Sciatic nerve (tissue), 2 donors: ENCODE data around the gene NMT1. TPM values are rescaled to one million over a fixed set of nuclear protein-coding genes. Genes with fewer than 3 reads are reported as not detected.
"Not testable (repeated sequence)": the region's sequence is repeated elsewhere in the genome, so short reads cannot be mapped to it uniquely, and the experiment has no call there.

Source experiments
- ATAC-seq: fragments of 200-7000 bp; cut with Tn5 transposase; one replicate; pipeline ENCODE4 v1.9.1; 2020; ENCODE audit warnings: mild to moderate bottlenecking, moderate library complexity
- DNase-seq: peaks from one replicate; pipeline ENCODE4 v3.0.0-alpha.2; 2020; ENCODE audit warnings: low spot score
- intact Hi-C: fragments of 100-400 bp; cut with DNase I; formaldehyde crosslinking; loops from one replicate; pipeline ENCODE4 v1.14.2; 2022
- total RNA-seq: library from RNA; stranded (reverse); fragmentation: NEBNext Ultra II Directional; extraction: Animal tissue kit (Norgen Biotek cat#: 25700); gene quantifications from one replicate; pipeline ENCODE4 v1.2.1, GENCODE V29; 2021
- donor health status: DM: no; HTN: no; CAD: no.
- donor health status: DM: no; HTN: no; CAD: no.

The NMT1 gene
- total RNA-seq, 1 donor from 2014 or later = 98.4 TPM

- no peak for ATAC-seq
- intact Hi-C loops = no loop called here
Measured at GRCh38 chr17:45114117-45114932, 53.2 kb downstream of the NMT1 start.

GRCh38 chr17:45115015-45115625 lies 54.0 kb downstream of the NMT1 start:
- intact Hi-C loops = no loop called here
- ATAC-seq = no peak
- peak; percentile 57 for DNase-seq

More at GRCh38 chr17:45114117-45114932, 53.2 kb downstream of the NMT1 start:
- DNase-seq = no peak

DNA sequence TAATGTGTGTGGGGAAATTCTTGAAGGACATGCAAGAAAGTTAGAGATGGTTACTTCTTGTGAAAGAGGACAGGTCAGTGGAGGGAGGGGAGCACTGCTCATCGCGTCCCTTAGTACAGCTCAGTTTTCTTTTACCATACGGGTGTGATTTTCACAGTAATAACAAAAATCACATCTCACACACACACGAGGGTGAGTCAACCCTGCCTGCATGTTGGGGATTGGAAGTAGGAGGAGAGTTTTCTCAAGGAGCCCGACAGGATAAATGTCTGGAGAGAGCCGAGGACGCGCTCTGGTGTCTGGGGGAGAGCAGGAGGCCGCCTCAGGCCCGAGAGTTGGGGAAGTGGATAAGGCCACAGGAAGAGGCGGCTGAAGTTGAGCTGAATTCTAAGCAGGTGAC lies 54.8 kb downstream of the NMT1 start:
- intact Hi-C loops = no loop called here
- ATAC-seq = no peak
- no peak for DNase-seq

DNA sequence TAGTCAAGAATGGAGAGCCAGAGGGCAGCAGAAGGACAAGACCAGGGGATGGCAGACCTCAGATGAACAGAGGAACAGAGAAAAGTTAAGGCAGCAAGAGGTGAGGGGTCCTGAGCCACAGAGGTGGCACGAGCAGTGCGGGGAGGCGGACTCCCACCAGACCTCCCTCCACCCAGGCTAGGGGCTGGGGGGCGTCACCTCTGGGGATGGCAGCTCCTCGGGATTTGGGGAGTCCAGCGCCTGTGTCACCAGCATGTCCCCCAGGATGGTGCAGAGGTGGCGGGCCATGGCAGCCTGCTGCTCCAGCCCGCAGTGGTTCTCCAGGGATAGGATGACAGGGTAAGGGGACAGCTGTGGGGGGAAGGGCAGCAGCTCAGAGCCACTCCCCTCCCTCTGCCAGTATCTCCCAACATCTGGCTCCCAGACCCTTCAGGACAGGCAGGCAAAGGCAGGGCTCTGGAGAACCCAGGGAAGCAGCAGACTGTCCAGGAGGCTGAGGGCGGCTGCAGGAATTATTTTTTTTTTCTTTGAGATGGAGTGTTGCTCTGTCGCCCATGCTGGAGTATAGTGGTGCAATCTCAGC lies 55.4 kb downstream of the NMT1 start:
- no peak for ATAC-seq
- intact Hi-C loops = no loop called here
- DNase-seq = no peak

GRCh38 chr17:45117334-45117733 lies 56.2 kb downstream of the NMT1 start:
- ATAC-seq (no peak), DNase-seq (no peak)
- intact Hi-C loops = no loop called here

- intact Hi-C loops = no loop called here
- no peak for ATAC-seq
- no peak for DNase-seq
Measured at GRCh38 chr17:45117848-45118646, 56.9 kb downstream of the NMT1 start.

DNA sequence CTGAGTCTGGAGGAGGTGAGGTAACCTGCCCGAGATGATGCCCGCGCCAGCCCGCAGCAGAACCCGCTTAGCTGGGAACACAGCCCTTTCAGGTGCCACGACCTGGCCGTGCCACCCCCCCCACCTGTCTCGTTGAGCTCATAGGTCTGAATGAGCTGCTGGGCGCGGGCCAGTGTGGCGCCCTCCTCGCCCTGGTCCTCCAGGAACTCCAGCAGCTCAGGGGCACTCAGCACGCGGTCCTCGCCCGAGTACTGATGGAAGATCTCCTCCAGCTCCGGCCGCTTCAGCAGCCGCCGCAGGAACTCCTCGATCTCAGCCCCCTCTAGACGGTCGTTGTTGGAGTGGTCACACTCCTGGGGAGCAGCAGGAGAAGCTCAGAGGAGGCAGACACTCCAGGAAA lies 57.6 kb downstream of the NMT1 start:
- ATAC-seq (no peak), DNase-seq (no peak)
- intact Hi-C loops = no loop called here

GRCh38 chr17:45119964-45120363 lies 58.8 kb downstream of the NMT1 start:
- DNase-seq (peak; percentile 60), ATAC-seq (peak; percentile 55)
- intact Hi-C loops = no loop called here

DNA sequence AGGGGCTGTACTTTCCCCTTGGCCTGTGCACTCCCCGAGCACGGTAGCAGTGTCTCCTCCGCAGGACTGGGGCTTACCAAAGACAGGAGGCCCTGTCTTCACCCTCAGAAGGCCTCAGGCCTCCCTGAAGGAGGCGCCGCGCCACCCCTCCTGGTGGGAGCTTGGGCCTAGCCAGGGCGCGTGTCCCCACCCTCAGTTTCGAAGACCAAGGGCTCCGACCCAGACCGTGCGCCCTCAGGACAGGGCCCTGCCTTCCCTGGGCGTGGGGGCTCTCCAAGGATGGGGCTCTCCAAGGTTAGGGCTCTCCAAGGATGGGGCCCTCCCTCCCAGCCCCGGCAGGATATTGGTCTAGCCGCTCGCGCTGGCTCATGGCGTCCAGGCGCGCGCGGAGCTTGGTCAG lies 59.4 kb downstream of the NMT1 start:
- ATAC-seq (no peak), DNase-seq (no peak)
- intact Hi-C loops = no loop called here

GRCh38 chr17:45121055-45121454 lies 59.9 kb downstream of the NMT1 start:
- DNase-seq (peak; percentile 56), ATAC-seq (no peak)
- intact Hi-C loops = no loop called here

DNA sequence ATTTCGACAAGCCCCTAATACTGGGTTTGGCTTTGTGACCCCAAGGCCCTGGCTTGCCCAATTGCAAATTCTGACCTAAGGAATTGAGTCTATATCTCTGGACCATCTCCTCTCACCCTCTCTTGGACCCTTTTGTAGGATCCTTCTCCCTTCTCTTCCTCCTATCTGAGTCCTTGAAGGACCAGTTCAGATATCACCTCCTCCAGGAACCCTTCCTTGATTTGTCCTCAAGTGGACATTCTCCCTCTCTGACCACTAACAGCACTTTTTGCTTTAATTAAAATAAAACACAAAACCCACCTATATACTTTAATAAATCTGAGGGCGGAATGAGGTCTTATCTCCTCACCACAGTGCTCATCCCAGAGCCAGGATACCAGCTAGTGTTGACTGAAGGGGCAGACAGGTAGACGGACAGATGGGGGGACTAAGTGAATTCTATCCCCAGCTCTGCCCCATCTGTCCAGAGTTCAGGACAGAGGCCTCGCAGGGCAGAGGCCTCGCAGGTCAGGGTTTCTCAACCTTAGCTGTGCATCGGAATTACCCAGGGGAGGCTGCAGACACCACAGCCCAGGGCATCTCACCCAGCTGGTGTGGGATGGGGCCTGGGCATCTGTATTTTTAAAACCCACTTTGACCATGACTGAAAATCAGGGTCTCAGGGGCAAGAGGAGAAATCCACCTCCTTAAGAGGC lies 62.1 kb downstream of the NMT1 start:
- DNase-seq = no peak
- ATAC-seq = no peak
- intact Hi-C loops = no loop called here

- ATAC-seq (peak; percentile 52), DNase-seq (no peak)
Measured at GRCh38 chr17:45123930-45124796, 63.0 kb downstream of the NMT1 start.

DNA sequence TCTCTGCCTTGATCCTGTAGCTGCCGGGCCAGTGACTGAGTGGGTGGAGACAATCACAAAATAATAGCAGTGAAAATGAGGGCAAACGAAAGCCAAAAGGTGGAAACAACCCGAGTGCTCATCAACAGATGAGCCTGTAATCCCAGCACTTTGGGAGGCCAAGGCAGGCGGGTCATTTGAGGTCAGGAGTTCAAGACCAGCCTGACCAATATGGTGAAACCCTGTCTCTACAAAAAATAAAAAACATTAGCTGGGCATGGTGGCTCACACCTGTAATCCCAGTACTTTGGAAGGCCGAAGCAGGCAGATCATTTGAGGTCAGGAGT lies 63.6 kb downstream of the NMT1 start:
- ATAC-seq, DNase-seq, intact Hi-C loops: not testable (repeated sequence)

More at GRCh38 chr17:45123930-45124796, 63.0 kb downstream of the NMT1 start:
- intact Hi-C loops = no loop called here

DNA sequence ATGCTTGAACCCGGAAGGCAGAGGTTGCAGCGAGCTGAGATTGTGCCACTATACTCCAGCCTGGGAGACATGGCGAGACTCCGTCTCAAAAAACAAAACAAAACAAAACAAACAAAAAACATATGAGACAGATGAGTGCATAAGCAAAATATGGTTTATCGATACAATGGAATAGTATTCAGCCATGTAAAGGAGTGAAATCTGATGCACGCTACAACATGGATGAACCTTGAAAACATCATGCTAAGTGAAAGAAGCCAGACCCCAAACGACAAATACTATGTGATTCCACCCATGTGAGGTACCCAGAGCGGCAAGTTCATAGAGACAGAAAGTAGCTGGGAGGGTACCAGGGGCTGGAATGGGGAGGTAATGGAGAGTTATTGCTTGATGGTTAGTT lies 64.4 kb downstream of the NMT1 start:
- ATAC-seq = no peak

DNA sequence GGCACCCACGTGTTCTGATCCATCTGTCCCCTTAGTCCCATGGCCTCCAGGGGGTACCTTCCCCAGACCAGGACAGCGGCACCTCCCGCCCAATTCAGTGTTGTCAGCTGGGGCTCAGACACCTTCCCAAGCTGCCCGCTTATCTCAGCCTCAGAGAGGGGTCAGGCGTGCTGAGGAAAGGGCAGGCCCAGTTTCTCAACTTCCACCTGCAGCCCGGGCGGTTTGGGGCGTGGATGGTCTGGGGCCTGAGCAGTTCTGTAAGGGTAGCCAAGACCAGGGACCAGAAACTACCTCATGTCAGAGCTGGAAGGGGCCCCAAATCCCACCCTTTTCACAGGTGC lies 66.1 kb downstream of the NMT1 start:
- intact Hi-C loops = no loop called here

More for the DNA sequence above, 64.4 kb downstream of the NMT1 start:
- no peak for DNase-seq
- intact Hi-C loops = no loop called here

GRCh38 chr17:45127548-45128300 lies 66.6 kb downstream of the NMT1 start:
- intact Hi-C loops = no loop called here
- no peak for DNase-seq
- peak; percentile 23 for ATAC-seq

More for the DNA sequence above, 66.1 kb downstream of the NMT1 start:
- peak; percentile 4 for ATAC-seq
- DNase-seq = no peak

DNA sequence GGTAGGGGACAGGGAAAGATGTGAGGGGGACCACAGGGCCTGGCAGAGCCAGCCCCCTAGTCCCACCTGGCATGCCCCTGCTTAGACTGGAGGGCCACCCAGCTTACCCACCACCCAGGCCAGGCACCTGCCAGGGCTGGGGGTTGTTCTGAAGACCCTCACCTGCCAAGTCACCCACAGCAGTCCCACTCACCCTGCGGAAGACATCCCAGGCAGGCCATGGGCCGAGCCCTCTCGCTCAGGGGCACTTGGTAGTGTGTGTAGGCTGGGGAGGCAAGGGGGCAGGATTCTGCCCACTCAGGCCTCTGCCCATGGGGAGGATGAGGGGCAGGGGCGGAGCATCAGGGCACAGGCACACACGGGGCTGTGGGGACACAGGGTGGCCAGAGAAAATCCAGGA lies 67.2 kb downstream of the NMT1 start:
- ATAC-seq = no peak
- intact Hi-C loops = no loop called here
- DNase-seq = no peak
